GM23338 (cell line): ENCODE results near the gene GRM8. TPM values are rescaled to one million over a fixed set of nuclear protein-coding genes. Genes with fewer than 3 reads are reported as not detected.

Source experiments
- ATAC-seq: fragments of 200-7000 bp; cut with Tn5 transposase; 3 replicates; pipeline ENCODE4 v1.9.1; 2020
- DNase-seq: peaks from one replicate; pipeline ENCODE4 v3.0.0-alpha.2; 2015; ENCODE audit warnings: low spot score
- H2AFZ ChIP-seq: fragments of 200-600 bp; sonication (generic); 2 replicates; pipeline ENCODE4 v1.8.0; 2016; ENCODE audit warnings: antibody characterized with exemption, mild to moderate bottlenecking, moderate library complexity
- H3F3A ChIP-seq: fragments of 200-600 bp; sonication (generic); replicated peaks from 2 replicates; pipeline ENCODE4 v1.8.0; 2017; ENCODE audit warnings: antibody characterized with exemption, mixed run types, low read depth
- H3K27ac ChIP-seq: fragments of 200-600 bp; sonication (generic); 2 replicates; pipeline ENCODE4 v1.6.1; 2016; ENCODE audit warnings: low read depth
- H3K27me3 ChIP-seq: fragments of 200-600 bp; sonication (generic); 2 replicates; pipeline ENCODE4 v1.8.0; 2016; ENCODE audit warnings: mild to moderate bottlenecking, mixed run types, moderate library complexity; ENCODE audit not compliant: insufficient read depth
- H3K36me3 ChIP-seq: fragments of 200-600 bp; sonication (generic); 2 replicates; pipeline ENCODE4 v1.8.0; 2016; ENCODE audit warnings: mild to moderate bottlenecking; ENCODE audit not compliant: insufficient read depth
- H3K4me1 ChIP-seq: fragments of 200-600 bp; sonication (generic); 2 replicates; pipeline ENCODE4 v1.8.0; 2016; ENCODE audit warnings: mild to moderate bottlenecking, moderate library complexity; ENCODE audit not compliant: insufficient read depth
- H3K4me2 ChIP-seq: fragments of 200-600 bp; sonication (generic); 2 replicates; pipeline ENCODE4 v1.7.1; 2017; ENCODE audit warnings: mixed run types
- H3K4me3 ChIP-seq: fragments of 200-600 bp; sonication (generic); 2 replicates; pipeline ENCODE4 v1.6.1; 2016; ENCODE audit warnings: mixed run types
- H3K79me2 ChIP-seq: fragments of 200-600 bp; sonication (generic); replicated peaks from 2 replicates; pipeline ENCODE4 v1.8.0; 2017; ENCODE audit warnings: mild to moderate bottlenecking; ENCODE audit not compliant: insufficient read depth
- H3K9me2 ChIP-seq: fragments of 200-600 bp; sonication (generic); 2 replicates; pipeline ENCODE4 v1.8.0; 2017; ENCODE audit not compliant: insufficient read depth
- H4K20me1 ChIP-seq: fragments of 200-600 bp; sonication (generic); replicated peaks from 2 replicates; pipeline ENCODE4 v1.8.0; 2017; ENCODE audit warnings: mild to moderate bottlenecking; ENCODE audit not compliant: insufficient read depth
- H3K27ac Mint-ChIP-seq: 2 replicates; pipeline ENCODE4 v1.8.0; 2020; ENCODE audit warnings: inconsistent platforms, mild to moderate bottlenecking, moderate library complexity, mixed read lengths
- H3K27me3 Mint-ChIP-seq: 3 replicates; pipeline ENCODE4 v1.8.0; 2022; ENCODE audit warnings: low read depth, mild to moderate bottlenecking, moderate library complexity, mixed read lengths, inconsistent platforms; ENCODE audit not compliant: insufficient read depth, poor library complexity
- H3K36me3 Mint-ChIP-seq: 3 replicates; pipeline ENCODE4 v1.8.0; 2021; ENCODE audit warnings: low read depth, mild to moderate bottlenecking, inconsistent platforms, moderate library complexity, mixed read lengths
- H3K4me1 Mint-ChIP-seq: 3 replicates; pipeline ENCODE4 v1.8.0; 2020; ENCODE audit warnings: mild to moderate bottlenecking, inconsistent platforms, mixed read lengths
- H3K4me3 Mint-ChIP-seq: 3 replicates; pipeline ENCODE4 v1.8.0; 2021; ENCODE audit warnings: moderate library complexity, mild to moderate bottlenecking, inconsistent platforms, mixed read lengths
- H3K9me3 Mint-ChIP-seq: 3 replicates; pipeline ENCODE4 v1.8.0; 2020; ENCODE audit warnings: moderate library complexity, mild to moderate bottlenecking, inconsistent platforms, mixed read lengths
- EZH2phosphoT487 ChIP-seq: fragments of 200-600 bp; sonication (generic); IDR thresholded peaks from one replicate; pipeline ENCODE4 v1.8.1; 2018; ENCODE audit warnings: antibody characterized with exemption; ENCODE audit not compliant: unreplicated experiment
- NANOG ChIP-seq: IDR thresholded peaks from 2 replicates; pipeline ENCODE4 v1.6.1; 2016; ENCODE audit warnings: antibody characterized with exemption, borderline replicate concordance
- POLR2AphosphoS5 ChIP-seq: IDR thresholded peaks from 2 replicates; pipeline ENCODE4 v1.6.1; 2016; ENCODE audit warnings: antibody characterized with exemption, low read depth
- ZNF331 ChIP-seq: fragments of 250-450 bp; sonication (Bioruptor Pico); IDR thresholded peaks from 2 replicates; pipeline ENCODE4 v1.5.0; 2020; ENCODE audit warnings: low read depth, mild to moderate bottlenecking, moderate library complexity
- polyA plus RNA-seq: library from polyadenylated mRNA; unstranded; fragments of >200 nt; fragmentation: Nextera tagmentation; extraction: Ambion mirVana; gene quantifications from 2 replicates; pipeline ENCODE4 v1.2.1, GENCODE V29; 2016
- total RNA-seq: library from RNA; depleted of rRNA; stranded (reverse); fragments of >200 nt; shearing (Covaris generic); gene quantifications from 2 replicates; pipeline ENCODE4 v1.2.3, GENCODE V29; 2014
- TF ChIP-seq, protein P1 (sequence below): fragments of 250-450 bp; sonication (Bioruptor Pico); IDR thresholded peaks from 2 replicates; pipeline ENCODE4 v1.5.0; 2020; ENCODE audit warnings: mild to moderate bottlenecking, moderate library complexity
- TF ChIP-seq, protein P2 (sequence below): IDR thresholded peaks from one replicate; pipeline ENCODE4 v1.6.1; 2018; ENCODE audit warnings: antibody characterized with exemption; ENCODE audit not compliant: unreplicated experiment
- TF ChIP-seq, protein P3 (sequence below), 2 experiments: fragments of 200-600 bp in 1 of 2; sonication (generic) in 1 of 2; conservative IDR thresholded peaks; 2 replicates each; pipeline versions ENCODE4 v1.5.1 to v1.6.1; 2016 to 2017; ENCODE audit warnings: antibody characterized with exemption in 2 of 2, low read depth in 2 of 2, mild to moderate bottlenecking in 2 of 2, moderate library complexity in 1 of 2

The GRM8 gene
- total and polyA plus RNA-seq, 2 experiments from 2014 or later: 1.9 to 6.6 TPM

GRCh38 chr7:127137146-127137545, 115.6 kb downstream of the GRM8 start:
- H3K4me3 ChIP-seq: no peak overlapping the region
- H3K4me2 ChIP-seq: no peak overlapping the region
- H4K20me1 ChIP-seq: no peaks in the 10 kb centered on the region
- H3K4me1 ChIP-seq: no peaks in the 10 kb centered on the region
- no peak overlapping the region for H3K27ac ChIP-seq
- H3F3A ChIP-seq: no peaks in the 10 kb centered on the region
- H3K27me3 Mint-ChIP-seq: no peaks in the 10 kb centered on the region
- no peak overlapping the region for H2AFZ ChIP-seq
- H3K36me3 ChIP-seq: no peaks in the 10 kb centered on the region
- DNase-seq (no peak), ATAC-seq (no peak)
- H3K27me3 ChIP-seq: no peaks in the 10 kb centered on the region
- H3K9me3 Mint-ChIP-seq: no peaks in the 10 kb centered on the region
- H3K4me3 Mint-ChIP-seq: no peak overlapping the region
- no peak for TF ChIP-seq ZNF331 (CRISPR knock-in tag)
- no peak for TF ChIP-seq EZH2phosphoT487
- TF ChIP-seq, protein P1, sequence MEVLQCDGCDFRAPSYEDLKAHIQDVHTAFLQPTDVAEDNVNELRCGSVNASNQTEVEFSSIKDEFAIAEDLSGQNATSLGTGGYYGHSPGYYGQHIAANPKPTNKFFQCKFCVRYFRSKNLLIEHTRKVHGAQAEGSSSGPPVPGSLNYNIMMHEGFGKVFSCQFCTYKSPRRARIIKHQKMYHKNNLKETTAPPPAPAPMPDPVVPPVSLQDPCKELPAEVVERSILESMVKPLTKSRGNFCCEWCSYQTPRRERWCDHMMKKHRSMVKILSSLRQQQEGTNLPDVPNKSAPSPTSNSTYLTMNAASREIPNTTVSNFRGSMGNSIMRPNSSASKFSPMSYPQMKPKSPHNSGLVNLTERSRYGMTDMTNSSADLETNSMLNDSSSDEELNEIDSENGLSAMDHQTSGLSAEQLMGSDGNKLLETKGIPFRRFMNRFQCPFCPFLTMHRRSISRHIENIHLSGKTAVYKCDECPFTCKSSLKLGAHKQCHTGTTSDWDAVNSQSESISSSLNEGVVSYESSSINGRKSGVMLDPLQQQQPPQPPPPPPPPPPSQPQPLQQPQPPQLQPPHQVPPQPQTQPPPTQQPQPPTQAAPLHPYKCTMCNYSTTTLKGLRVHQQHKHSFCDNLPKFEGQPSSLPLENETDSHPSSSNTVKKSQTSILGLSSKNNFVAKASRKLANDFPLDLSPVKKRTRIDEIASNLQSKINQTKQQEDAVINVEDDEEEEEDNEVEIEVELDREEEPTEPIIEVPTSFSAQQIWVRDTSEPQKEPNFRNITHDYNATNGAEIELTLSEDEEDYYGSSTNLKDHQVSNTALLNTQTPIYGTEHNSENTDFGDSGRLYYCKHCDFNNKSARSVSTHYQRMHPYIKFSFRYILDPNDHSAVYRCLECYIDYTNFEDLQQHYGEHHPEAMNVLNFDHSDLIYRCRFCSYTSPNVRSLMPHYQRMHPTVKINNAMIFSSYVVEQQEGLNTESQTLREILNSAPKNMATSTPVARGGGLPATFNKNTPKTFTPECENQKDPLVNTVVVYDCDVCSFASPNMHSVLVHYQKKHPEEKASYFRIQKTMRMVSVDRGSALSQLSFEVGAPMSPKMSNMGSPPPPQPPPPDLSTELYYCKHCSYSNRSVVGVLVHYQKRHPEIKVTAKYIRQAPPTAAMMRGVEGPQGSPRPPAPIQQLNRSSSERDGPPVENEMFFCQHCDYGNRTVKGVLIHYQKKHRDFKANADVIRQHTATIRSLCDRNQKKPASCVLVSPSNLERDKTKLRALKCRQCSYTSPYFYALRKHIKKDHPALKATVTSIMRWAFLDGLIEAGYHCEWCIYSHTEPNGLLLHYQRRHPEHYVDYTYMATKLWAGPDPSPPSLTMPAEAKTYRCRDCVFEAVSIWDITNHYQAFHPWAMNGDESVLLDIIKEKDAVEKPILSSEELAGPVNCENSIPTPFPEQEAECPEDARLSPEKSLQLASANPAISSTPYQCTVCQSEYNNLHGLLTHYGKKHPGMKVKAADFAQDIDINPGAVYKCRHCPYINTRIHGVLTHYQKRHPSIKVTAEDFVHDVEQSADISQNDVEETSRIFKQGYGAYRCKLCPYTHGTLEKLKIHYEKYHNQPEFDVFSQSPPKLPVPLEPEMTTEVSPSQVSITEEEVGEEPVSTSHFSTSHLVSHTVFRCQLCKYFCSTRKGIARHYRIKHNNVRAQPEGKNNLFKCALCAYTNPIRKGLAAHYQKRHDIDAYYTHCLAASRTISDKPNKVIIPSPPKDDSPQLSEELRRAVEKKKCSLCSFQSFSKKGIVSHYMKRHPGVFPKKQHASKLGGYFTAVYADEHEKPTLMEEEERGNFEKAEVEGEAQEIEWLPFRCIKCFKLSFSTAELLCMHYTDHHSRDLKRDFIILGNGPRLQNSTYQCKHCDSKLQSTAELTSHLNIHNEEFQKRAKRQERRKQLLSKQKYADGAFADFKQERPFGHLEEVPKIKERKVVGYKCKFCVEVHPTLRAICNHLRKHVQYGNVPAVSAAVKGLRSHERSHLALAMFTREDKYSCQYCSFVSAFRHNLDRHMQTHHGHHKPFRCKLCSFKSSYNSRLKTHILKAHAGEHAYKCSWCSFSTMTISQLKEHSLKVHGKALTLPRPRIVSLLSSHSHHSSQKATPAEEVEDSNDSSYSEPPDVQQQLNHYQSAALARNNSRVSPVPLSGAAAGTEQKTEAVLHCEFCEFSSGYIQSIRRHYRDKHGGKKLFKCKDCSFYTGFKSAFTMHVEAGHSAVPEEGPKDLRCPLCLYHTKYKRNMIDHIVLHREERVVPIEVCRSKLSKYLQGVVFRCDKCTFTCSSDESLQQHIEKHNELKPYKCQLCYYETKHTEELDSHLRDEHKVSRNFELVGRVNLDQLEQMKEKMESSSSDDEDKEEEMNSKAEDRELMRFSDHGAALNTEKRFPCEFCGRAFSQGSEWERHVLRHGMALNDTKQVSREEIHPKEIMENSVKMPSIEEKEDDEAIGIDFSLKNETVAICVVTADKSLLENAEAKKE (CRISPR knock-in tag): no peak
- no peak for TF ChIP-seq NANOG
- TF ChIP-seq, protein P2, sequence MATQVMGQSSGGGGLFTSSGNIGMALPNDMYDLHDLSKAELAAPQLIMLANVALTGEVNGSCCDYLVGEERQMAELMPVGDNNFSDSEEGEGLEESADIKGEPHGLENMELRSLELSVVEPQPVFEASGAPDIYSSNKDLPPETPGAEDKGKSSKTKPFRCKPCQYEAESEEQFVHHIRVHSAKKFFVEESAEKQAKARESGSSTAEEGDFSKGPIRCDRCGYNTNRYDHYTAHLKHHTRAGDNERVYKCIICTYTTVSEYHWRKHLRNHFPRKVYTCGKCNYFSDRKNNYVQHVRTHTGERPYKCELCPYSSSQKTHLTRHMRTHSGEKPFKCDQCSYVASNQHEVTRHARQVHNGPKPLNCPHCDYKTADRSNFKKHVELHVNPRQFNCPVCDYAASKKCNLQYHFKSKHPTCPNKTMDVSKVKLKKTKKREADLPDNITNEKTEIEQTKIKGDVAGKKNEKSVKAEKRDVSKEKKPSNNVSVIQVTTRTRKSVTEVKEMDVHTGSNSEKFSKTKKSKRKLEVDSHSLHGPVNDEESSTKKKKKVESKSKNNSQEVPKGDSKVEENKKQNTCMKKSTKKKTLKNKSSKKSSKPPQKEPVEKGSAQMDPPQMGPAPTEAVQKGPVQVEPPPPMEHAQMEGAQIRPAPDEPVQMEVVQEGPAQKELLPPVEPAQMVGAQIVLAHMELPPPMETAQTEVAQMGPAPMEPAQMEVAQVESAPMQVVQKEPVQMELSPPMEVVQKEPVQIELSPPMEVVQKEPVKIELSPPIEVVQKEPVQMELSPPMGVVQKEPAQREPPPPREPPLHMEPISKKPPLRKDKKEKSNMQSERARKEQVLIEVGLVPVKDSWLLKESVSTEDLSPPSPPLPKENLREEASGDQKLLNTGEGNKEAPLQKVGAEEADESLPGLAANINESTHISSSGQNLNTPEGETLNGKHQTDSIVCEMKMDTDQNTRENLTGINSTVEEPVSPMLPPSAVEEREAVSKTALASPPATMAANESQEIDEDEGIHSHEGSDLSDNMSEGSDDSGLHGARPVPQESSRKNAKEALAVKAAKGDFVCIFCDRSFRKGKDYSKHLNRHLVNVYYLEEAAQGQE: no peak
- TF ChIP-seq, protein P3, sequence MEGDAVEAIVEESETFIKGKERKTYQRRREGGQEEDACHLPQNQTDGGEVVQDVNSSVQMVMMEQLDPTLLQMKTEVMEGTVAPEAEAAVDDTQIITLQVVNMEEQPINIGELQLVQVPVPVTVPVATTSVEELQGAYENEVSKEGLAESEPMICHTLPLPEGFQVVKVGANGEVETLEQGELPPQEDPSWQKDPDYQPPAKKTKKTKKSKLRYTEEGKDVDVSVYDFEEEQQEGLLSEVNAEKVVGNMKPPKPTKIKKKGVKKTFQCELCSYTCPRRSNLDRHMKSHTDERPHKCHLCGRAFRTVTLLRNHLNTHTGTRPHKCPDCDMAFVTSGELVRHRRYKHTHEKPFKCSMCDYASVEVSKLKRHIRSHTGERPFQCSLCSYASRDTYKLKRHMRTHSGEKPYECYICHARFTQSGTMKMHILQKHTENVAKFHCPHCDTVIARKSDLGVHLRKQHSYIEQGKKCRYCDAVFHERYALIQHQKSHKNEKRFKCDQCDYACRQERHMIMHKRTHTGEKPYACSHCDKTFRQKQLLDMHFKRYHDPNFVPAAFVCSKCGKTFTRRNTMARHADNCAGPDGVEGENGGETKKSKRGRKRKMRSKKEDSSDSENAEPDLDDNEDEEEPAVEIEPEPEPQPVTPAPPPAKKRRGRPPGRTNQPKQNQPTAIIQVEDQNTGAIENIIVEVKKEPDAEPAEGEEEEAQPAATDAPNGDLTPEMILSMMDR (conservative IDR thresholded peaks at IDR 0.05; ENCODE audit: low read depth in 2 of 2): no peak
- no peak for TF ChIP-seq POLR2AphosphoS5
- H3K36me3 Mint-ChIP-seq: no peaks in the 10 kb centered on the region
- H3K9me2 ChIP-seq: no peaks in the 10 kb centered on the region
- peaks cover 4% of the 10 kb centered on the region; the same call in 1 of the 3 replicates for H3K4me1 Mint-ChIP-seq
- no peaks in the 10 kb centered on the region for H3K79me2 ChIP-seq
- H3K27ac Mint-ChIP-seq: no peak overlapping the region
